ENCODE data around the gene FXYD1.

GRCh38 chr19:35105411-35106290, 33.0 kb upstream of the FXYD1 start:
- TF ChIP-seq CTCF (IDR thresholded peaks at IDR 0.05) (no peak), POLR2A (IDR thresholded peaks at IDR 0.05) (no peak)

All from testis (tissue), 2 donors.